ENCODE measurements around the gene RGS7BP.

- TF ChIP-seq CTCF (IDR thresholded peaks at IDR 0.05) (no peak), POLR2A (IDR thresholded peaks at IDR 0.05) (no peak)
Measured at GRCh38 chr5:64516216-64516615, 10.4 kb downstream of the RGS7BP start.

All from vagina (tissue), 2 donors.